Measurements from ENCODE around the gene GCM1.
"Not testable (repeated sequence)": the region's sequence is repeated elsewhere in the genome, so short reads cannot be mapped to it uniquely, and the experiment has no call there.

GCM1 gene

DNA sequence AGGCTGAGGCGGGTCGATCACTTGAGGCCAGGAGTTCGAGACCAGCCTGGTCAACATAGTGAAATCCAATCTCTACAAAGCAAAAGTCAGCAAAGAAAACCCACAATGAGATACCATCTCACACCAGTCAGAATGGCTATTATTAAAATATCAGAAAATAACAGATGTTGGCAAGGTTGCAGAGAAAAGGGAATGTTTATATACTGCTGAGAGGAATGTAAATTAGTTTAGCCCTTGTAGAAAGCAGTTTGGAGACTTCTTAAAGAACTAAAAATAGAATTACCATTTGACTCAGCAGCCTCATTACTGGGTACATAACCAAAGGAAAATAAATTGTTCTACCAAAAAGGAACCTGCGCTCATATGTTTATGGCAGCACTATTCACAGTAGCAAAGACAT is 16.7 kb upstream of the GCM1 start:
- H3K4me3 ChIP-seq (ENCODE audit: low read length): no peak overlapping the region
- DNase-seq (ENCODE audit: low read depth): no peak

DNA sequence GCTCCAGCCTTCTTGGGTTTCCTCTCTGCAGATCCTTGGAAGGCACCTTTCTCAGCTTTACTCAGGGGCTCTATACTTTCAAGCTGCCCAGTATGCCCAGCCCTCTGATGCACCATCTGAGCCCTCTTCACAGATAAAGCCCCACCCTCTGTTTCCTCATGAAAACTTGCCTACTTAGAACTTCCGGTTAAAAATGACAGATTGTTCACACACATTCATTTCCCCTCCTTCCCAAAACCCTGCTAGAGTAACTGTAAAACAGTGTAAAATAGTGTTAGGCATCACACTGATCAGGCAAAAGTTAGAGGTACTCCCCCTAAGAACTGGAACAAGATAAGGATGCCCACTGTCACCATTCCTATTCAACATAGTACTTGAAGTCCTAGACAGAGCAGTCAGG is 14.0 kb upstream of the GCM1 start:
- no peak for DNase-seq (ENCODE audit: low read depth)
- no peak overlapping the region for H3K4me3 ChIP-seq (ENCODE audit: low read length)
- TF ChIP-seq, protein P1, sequence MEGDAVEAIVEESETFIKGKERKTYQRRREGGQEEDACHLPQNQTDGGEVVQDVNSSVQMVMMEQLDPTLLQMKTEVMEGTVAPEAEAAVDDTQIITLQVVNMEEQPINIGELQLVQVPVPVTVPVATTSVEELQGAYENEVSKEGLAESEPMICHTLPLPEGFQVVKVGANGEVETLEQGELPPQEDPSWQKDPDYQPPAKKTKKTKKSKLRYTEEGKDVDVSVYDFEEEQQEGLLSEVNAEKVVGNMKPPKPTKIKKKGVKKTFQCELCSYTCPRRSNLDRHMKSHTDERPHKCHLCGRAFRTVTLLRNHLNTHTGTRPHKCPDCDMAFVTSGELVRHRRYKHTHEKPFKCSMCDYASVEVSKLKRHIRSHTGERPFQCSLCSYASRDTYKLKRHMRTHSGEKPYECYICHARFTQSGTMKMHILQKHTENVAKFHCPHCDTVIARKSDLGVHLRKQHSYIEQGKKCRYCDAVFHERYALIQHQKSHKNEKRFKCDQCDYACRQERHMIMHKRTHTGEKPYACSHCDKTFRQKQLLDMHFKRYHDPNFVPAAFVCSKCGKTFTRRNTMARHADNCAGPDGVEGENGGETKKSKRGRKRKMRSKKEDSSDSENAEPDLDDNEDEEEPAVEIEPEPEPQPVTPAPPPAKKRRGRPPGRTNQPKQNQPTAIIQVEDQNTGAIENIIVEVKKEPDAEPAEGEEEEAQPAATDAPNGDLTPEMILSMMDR (conservative IDR thresholded peaks at IDR 0.05; ENCODE audit: low read depth, low read length): no peak

More for the DNA sequence above, 16.7 kb upstream of the GCM1 start:
- TF ChIP-seq, protein P1 (conservative IDR thresholded peaks at IDR 0.05; ENCODE audit: low read depth, low read length): no peak

DNA sequence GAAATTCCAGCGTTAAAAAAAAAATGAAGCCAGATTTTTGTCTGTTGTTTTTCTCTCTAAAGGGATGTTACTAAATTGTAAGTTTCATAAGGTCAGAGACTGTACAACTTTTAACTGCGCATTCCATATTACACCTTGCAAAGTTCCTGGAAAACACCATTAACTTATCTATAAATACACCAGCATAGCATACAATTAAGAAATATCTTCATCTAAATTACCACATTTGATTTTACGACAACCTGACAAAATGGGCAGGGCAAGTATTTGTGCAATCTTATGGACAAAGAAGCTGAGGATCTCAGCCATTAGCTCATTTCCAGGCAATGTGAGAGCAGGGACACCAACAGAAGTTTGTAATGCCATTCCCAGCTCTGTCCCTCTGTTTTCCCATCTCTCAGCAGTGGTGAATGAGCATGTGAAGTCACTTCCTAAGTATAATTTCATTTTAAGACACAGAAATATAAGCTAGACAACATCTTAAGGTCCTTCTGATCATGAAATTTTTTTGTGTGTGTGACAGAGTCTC is 12.9 kb upstream of the GCM1 start:
- no peak for DNase-seq (ENCODE audit: low read depth)
- TF ChIP-seq, protein P1 (conservative IDR thresholded peaks at IDR 0.05; ENCODE audit: low read depth, low read length): no peak
- no peak overlapping the region for H3K4me3 ChIP-seq (ENCODE audit: low read length)

DNA sequence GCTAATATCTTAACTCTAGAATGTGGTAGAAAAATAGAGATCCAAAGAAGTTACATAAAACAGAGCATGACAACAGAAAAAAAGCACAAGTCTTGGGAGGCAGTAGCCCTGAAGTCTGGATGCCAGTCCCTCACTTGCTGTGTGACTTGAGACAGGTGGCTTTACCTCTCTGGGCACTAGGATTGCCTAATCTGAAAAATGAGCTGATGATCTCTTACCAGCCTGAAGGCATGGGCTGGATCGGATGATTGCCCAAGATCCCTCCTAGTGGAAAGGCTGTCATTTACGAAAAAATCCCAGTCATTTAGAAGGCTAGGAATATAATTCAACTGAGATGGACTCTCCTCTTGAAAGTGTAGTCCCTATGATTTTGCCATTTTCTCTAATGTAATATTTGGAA is 10.9 kb upstream of the GCM1 start:
- H3K4me3 ChIP-seq (ENCODE audit: low read length): no peak overlapping the region
- DNase-seq (ENCODE audit: low read depth): no peak
- TF ChIP-seq, protein P1 (conservative IDR thresholded peaks at IDR 0.05; ENCODE audit: low read depth, low read length): no peak

DNA sequence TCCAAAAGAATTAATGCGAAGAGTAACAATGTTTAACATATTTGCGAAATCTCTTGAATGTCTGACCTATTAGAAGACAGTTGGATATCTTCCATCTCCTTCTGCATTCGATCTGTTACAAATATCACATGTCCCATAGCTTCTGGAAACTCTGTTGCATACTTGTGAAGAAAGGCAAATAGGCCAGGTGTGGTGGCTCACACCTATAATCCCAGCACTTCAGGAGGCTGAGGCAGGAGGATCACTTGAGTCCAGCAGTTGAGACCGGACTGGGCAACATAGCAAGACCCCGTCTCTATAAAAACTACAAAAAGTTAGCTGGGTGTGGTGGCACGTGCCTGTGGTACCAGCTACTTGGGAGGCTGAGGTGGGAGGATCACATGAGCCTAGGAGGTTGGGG is 9.4 kb upstream of the GCM1 start:
- DNase-seq (ENCODE audit: low read depth); H3K4me3 ChIP-seq (ENCODE audit: low read length): not testable (repeated sequence)

DNA sequence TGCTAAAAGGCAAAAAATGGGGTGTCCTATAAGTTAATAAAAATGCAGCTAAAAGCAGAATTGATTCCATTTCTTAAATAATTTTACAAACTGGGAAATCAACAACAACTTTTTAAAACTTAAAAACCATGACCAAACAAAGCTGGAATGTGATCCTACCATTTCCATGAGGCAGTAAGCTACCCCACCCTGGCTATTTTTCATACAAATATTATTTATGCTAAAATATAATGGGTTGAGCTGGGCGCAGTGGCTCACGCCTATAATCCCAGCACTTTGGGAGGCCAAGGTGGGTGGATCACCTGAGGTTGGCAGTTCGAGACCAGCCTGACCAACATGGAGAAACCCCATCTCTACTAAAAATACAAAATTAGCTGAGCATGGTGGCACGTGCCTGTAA is 6.6 kb upstream of the GCM1 start:
- DNase-seq (ENCODE audit: low read depth); H3K4me3 ChIP-seq (ENCODE audit: low read length): not testable (repeated sequence)

DNA sequence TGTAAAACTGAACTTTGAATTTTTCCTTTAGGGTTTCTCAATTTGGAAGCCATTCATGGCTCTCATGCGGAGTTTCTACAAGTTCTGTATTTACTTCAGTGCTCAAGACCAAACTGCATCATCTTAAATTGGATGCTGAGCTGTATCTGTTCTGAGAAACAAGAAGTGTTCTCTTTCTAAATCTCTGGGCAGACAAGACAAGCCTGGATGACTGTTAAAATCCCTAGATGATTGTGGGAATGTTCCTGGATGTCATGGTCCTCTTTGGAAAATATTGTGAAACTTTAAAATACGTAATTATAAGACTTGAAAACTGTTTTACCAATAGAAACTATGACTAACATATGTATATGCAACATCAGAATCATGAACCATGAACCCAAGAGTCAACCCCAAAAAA is 6.2 kb upstream of the GCM1 start:
- DNase-seq (ENCODE audit: low read depth): no peak
- no peak overlapping the region for H3K4me3 ChIP-seq (ENCODE audit: low read length)
- TF ChIP-seq, protein P1 (conservative IDR thresholded peaks at IDR 0.05; ENCODE audit: low read depth, low read length): no peak

DNA sequence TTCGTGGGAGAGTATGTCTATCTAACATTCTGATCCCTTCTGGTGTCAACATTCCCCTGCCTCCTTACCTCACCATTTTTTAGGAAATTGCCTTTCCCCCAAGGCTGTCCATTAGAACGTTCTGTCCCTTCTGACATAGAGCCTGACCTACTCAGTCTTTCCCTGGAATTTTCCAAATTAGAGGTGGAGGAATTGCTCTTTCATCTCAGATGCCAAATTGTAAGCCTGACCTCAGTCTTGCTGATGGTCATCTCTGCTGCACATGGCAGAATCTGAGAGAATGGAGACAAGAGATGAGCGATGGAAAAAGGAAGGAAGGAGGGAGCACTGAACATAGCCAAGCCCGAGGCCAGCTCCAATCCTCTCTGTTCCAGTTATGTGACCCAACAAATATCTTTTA is 5.4 kb upstream of the GCM1 start:
- TF ChIP-seq, protein P1 (conservative IDR thresholded peaks at IDR 0.05; ENCODE audit: low read depth, low read length): no peak
- no peak for DNase-seq (ENCODE audit: low read depth)
- no peak overlapping the region for H3K4me3 ChIP-seq (ENCODE audit: low read length)
